Renal cortex interstitium (tissue), 11 donors: ENCODE data around the gene NDUFS1. TPM values are rescaled to one million over a fixed set of nuclear protein-coding genes. Genes with fewer than 3 reads are reported as not detected.
A peak's percentile ranks its signal among the peaks of the same experiment; 100 is the strongest.
"Not testable (repeated sequence)": the region's sequence is repeated elsewhere in the genome, so short reads cannot be mapped to it uniquely, and the experiment has no call there.

Source experiments
- DNase-seq, 11 donors: peaks; one replicate each; pipeline ENCODE4 v3.0.0-alpha.2; 2013; ENCODE audit warnings: low read depth in 9 of 11, low spot score in 4 of 11; ENCODE audit errors: extremely low read depth in 1 of 11
- polyA plus RNA-seq, 3 donors: library from polyadenylated mRNA; unstranded; fragments of 120-200 nt; gene quantifications; one replicate each; pipeline ENCODE4 v1.2.1, GENCODE V29; 2013; ENCODE audit not compliant: insufficient read length in 3 of 3

NDUFS1 gene
- polyA plus RNA-seq, 3 donors, result 74.2 to 79.0 (median 77.6) TPM

- DNase-seq, result peak in 2 of 11 donors; percentile 1 to 15
These were observed 75.4 kb downstream of the NDUFS1 start for GRCh38 chr2:206083602-206084438.

GRCh38 chr2:206082298-206082843 is 76.9 kb downstream of the NDUFS1 start:
- no peak for DNase-seq

GRCh38 chr2:206080927-206081326 is 78.3 kb downstream of the NDUFS1 start:
- DNase-seq, result no peak

GRCh38 chr2:206079699-206080465 is 79.4 kb downstream of the NDUFS1 start:
- peak in 2 of 11 donors; percentile 3 to 15 for DNase-seq

- DNase-seq, result not testable (repeated sequence)
These were observed 81.4 kb downstream of the NDUFS1 start for GRCh38 chr2:206077879-206078278.

GRCh38 chr2:206075113-206075512 is 84.1 kb downstream of the NDUFS1 start:
- no peak for DNase-seq

GRCh38 chr2:206071807-206072206 is 87.4 kb downstream of the NDUFS1 start:
- no peak for DNase-seq

GRCh38 chr2:206069417-206069816 is 89.8 kb downstream of the NDUFS1 start:
- no peak for DNase-seq

- no peak for DNase-seq
These were observed 91.0 kb downstream of the NDUFS1 start for GRCh38 chr2:206068207-206068606.

Other genes starting within 250 kb of the NDUFS1 start
- 10 to 100 TPM in 2 of 3 donors, 1 to 10 TPM in 1; 8.8 to 10.8 (median 10.1) TPM for gene INO80D, start 73.3 kb downstream of the NDUFS1 start, polyA plus RNA-seq
- 100 to 1,000 TPM; 518 to 676 (median 660) TPM for gene EEF1B2, start 451 bp upstream of the NDUFS1 start, polyA plus RNA-seq
- gene ZDBF2, start 115.2 kb upstream of the NDUFS1 start, polyA plus RNA-seq, result 10 to 100 TPM in 2 of 3 donors, 1 to 10 TPM in 1; 8.7 to 17.3 (median 11.7) TPM